Measurements from ENCODE around the gene AUTS2. TPM values are rescaled to one million over a fixed set of nuclear protein-coding genes. Genes with fewer than 3 reads are reported as not detected.

Gene AUTS2
- total RNA-seq, 1 experiment from 2014 or later: 50.0 TPM

DNA sequence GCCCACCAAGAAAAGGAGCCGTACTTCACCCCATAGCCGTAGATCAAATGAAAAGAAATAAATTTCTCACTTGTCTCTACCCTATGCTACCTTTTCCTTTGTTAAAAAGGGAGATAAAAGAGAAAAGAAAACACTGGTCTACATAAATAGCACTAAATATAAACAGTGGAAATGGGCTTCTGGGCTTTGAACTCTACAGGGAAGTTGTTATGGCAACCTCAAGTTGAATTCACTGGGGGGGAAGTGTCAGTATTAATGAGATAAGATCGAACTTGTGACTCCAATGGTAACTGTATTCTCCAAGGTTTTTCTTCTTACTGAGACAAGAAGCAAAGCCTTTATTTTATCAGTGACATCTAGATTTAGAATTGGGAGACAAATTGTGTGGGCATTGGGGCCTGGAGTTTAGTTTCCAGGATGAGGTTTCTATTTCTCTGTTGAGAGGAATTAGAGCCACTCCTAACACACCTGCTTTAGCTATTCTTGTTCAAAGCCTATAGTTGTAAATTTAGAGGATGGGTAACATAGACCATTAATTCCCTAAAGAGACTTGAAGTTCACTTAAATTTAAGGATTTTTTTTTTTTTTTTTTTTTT lies 929.3 kb downstream of the AUTS2 start (continued):
- TF ChIP-seq, protein P1, sequence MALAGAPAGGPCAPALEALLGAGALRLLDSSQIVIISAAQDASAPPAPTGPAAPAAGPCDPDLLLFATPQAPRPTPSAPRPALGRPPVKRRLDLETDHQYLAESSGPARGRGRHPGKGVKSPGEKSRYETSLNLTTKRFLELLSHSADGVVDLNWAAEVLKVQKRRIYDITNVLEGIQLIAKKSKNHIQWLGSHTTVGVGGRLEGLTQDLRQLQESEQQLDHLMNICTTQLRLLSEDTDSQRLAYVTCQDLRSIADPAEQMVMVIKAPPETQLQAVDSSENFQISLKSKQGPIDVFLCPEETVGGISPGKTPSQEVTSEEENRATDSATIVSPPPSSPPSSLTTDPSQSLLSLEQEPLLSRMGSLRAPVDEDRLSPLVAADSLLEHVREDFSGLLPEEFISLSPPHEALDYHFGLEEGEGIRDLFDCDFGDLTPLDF (CRISPR knock-in tag; IDR thresholded peaks at IDR 0.05): no peak
- no peak for TF ChIP-seq EMX1 (CRISPR knock-in tag; IDR thresholded peaks at IDR 0.05)
- TF ChIP-seq ZBTB21 (CRISPR knock-in tag; IDR thresholded peaks at IDR 0.05; ENCODE audit: borderline replicate concordance): no peak
- no peak for TF ChIP-seq ELF4 (CRISPR knock-in tag; IDR thresholded peaks at IDR 0.05; ENCODE audit: low read depth)
- TF ChIP-seq, protein P2, sequence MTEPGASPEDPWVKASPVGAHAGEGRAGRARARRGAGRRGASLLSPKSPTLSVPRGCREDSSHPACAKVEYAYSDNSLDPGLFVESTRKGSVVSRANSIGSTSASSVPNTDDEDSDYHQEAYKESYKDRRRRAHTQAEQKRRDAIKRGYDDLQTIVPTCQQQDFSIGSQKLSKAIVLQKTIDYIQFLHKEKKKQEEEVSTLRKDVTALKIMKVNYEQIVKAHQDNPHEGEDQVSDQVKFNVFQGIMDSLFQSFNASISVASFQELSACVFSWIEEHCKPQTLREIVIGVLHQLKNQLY (CRISPR knock-in tag; IDR thresholded peaks at IDR 0.05): no peak
- TF ChIP-seq NFYB (CRISPR knock-in tag; conservative IDR thresholded peaks at IDR 0.05; ENCODE audit: low read depth): no peak
- TF ChIP-seq MXD4 (CRISPR knock-in tag; IDR thresholded peaks at IDR 0.05; ENCODE audit: borderline replicate concordance): no peak
- TF ChIP-seq, protein P3, sequence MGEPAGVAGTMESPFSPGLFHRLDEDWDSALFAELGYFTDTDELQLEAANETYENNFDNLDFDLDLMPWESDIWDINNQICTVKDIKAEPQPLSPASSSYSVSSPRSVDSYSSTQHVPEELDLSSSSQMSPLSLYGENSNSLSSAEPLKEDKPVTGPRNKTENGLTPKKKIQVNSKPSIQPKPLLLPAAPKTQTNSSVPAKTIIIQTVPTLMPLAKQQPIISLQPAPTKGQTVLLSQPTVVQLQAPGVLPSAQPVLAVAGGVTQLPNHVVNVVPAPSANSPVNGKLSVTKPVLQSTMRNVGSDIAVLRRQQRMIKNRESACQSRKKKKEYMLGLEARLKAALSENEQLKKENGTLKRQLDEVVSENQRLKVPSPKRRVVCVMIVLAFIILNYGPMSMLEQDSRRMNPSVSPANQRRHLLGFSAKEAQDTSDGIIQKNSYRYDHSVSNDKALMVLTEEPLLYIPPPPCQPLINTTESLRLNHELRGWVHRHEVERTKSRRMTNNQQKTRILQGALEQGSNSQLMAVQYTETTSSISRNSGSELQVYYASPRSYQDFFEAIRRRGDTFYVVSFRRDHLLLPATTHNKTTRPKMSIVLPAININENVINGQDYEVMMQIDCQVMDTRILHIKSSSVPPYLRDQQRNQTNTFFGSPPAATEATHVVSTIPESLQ (CRISPR knock-in tag; IDR thresholded peaks at IDR 0.05): no peak
- TF ChIP-seq MYBL2 (CRISPR knock-in tag; IDR thresholded peaks at IDR 0.05): no peak
- TF ChIP-seq, protein P4, sequence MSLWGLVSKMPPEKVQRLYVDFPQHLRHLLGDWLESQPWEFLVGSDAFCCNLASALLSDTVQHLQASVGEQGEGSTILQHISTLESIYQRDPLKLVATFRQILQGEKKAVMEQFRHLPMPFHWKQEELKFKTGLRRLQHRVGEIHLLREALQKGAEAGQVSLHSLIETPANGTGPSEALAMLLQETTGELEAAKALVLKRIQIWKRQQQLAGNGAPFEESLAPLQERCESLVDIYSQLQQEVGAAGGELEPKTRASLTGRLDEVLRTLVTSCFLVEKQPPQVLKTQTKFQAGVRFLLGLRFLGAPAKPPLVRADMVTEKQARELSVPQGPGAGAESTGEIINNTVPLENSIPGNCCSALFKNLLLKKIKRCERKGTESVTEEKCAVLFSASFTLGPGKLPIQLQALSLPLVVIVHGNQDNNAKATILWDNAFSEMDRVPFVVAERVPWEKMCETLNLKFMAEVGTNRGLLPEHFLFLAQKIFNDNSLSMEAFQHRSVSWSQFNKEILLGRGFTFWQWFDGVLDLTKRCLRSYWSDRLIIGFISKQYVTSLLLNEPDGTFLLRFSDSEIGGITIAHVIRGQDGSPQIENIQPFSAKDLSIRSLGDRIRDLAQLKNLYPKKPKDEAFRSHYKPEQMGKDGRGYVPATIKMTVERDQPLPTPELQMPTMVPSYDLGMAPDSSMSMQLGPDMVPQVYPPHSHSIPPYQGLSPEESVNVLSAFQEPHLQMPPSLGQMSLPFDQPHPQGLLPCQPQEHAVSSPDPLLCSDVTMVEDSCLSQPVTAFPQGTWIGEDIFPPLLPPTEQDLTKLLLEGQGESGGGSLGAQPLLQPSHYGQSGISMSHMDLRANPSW (CRISPR knock-in tag; conservative IDR thresholded peaks at IDR 0.05; ENCODE audit: low read depth): no peak
- no peak for TF ChIP-seq SP1 (CRISPR knock-in tag; conservative IDR thresholded peaks at IDR 0.05)
- TF ChIP-seq, protein P5, sequence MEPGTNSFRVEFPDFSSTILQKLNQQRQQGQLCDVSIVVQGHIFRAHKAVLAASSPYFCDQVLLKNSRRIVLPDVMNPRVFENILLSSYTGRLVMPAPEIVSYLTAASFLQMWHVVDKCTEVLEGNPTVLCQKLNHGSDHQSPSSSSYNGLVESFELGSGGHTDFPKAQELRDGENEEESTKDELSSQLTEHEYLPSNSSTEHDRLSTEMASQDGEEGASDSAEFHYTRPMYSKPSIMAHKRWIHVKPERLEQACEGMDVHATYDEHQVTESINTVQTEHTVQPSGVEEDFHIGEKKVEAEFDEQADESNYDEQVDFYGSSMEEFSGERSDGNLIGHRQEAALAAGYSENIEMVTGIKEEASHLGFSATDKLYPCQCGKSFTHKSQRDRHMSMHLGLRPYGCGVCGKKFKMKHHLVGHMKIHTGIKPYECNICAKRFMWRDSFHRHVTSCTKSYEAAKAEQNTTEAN (CRISPR knock-in tag; IDR thresholded peaks at IDR 0.05): no peak
- no peak for TF ChIP-seq SOX15 (CRISPR knock-in tag; IDR thresholded peaks at IDR 0.05)
- TF ChIP-seq, protein P6, sequence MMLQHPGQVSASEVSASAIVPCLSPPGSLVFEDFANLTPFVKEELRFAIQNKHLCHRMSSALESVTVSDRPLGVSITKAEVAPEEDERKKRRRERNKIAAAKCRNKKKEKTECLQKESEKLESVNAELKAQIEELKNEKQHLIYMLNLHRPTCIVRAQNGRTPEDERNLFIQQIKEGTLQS (CRISPR knock-in tag; conservative IDR thresholded peaks at IDR 0.05): no peak
- TF ChIP-seq, protein P7, sequence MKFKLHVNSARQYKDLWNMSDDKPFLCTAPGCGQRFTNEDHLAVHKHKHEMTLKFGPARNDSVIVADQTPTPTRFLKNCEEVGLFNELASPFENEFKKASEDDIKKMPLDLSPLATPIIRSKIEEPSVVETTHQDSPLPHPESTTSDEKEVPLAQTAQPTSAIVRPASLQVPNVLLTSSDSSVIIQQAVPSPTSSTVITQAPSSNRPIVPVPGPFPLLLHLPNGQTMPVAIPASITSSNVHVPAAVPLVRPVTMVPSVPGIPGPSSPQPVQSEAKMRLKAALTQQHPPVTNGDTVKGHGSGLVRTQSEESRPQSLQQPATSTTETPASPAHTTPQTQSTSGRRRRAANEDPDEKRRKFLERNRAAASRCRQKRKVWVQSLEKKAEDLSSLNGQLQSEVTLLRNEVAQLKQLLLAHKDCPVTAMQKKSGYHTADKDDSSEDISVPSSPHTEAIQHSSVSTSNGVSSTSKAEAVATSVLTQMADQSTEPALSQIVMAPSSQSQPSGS (CRISPR knock-in tag; IDR thresholded peaks at IDR 0.05; ENCODE audit: borderline replicate concordance, low read depth): no peak
- TF ChIP-seq ZNF232 (CRISPR knock-in tag; IDR thresholded peaks at IDR 0.05): no peak
- TF ChIP-seq SMAD3 (CRISPR knock-in tag; IDR thresholded peaks at IDR 0.05; ENCODE audit: borderline replicate concordance): no peak

DNA sequence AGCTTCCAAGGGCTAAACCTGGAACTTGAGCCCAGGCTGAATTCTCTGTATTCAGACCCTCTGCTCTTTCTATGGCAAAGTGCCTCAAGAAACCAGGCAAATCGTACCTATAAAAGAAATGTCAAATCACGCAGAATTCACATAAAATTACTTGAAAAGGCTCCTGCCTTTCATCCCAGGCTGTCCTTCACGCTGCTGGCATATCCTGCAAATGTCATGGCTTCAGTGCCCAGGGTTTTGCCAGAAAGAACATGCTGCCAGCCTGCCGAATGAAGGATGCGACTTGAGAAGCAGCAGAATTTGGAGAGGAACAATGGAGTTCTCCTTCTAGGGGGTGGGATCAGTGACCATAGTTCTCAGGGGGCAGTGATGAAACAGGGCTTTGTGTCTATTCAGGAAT lies 931.2 kb downstream of the AUTS2 start:
- Mint-ChIP-seq H3K4me3 (no peak overlapping the region), H3K27ac (no peak overlapping the region), H3K9me3 (no peaks in the 10 kb centered on the region), H3K4me1 (no peaks in the 10 kb centered on the region), H3K36me3 (no peaks in the 10 kb centered on the region), H3K27me3 (ENCODE audit: low read depth) (peaks cover 3% of the 10 kb centered on the region)
- ATAC-seq: no peak
- TF ChIP-seq, protein P4 (CRISPR knock-in tag; conservative IDR thresholded peaks at IDR 0.05; ENCODE audit: low read depth): no peak
- TF ChIP-seq, protein P8, sequence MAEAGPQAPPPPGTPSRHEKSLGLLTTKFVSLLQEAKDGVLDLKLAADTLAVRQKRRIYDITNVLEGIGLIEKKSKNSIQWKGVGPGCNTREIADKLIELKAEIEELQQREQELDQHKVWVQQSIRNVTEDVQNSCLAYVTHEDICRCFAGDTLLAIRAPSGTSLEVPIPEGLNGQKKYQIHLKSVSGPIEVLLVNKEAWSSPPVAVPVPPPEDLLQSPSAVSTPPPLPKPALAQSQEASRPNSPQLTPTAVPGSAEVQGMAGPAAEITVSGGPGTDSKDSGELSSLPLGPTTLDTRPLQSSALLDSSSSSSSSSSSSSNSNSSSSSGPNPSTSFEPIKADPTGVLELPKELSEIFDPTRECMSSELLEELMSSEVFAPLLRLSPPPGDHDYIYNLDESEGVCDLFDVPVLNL (CRISPR knock-in tag; IDR thresholded peaks at IDR 0.05; ENCODE audit: borderline replicate concordance, low read depth): no peak
- TF ChIP-seq, protein P9, sequence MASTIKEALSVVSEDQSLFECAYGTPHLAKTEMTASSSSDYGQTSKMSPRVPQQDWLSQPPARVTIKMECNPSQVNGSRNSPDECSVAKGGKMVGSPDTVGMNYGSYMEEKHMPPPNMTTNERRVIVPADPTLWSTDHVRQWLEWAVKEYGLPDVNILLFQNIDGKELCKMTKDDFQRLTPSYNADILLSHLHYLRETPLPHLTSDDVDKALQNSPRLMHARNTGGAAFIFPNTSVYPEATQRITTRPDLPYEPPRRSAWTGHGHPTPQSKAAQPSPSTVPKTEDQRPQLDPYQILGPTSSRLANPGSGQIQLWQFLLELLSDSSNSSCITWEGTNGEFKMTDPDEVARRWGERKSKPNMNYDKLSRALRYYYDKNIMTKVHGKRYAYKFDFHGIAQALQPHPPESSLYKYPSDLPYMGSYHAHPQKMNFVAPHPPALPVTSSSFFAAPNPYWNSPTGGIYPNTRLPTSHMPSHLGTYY (CRISPR knock-in tag; IDR thresholded peaks at IDR 0.05): no peak
- TF ChIP-seq NFATC4 (CRISPR knock-in tag; IDR thresholded peaks at IDR 0.05) (no peak), ZNF396 (CRISPR knock-in tag; IDR thresholded peaks at IDR 0.05; ENCODE audit: borderline replicate concordance) (no peak)
- no peak for DNase-seq (ENCODE audit: low spot score)
- CTCF ChIA-PET: no interaction called here
- POLR2A ChIA-PET: no interaction called here
